ENCODE data around the gene GOSR1. TPM values are rescaled to one million over a fixed set of nuclear protein-coding genes. Genes with fewer than 3 reads are reported as not detected.

GOSR1 gene
- total and polyA plus RNA-seq, 11 donors: 8.9 to 39.7 (median 29.8) TPM

GRCh38 chr17:30556374-30557332 lies 79.4 kb downstream of the GOSR1 start:
- H3K4me1 ChIP-seq: no peaks in the 10 kb centered on the region
- H3K4me3 ChIP-seq: no peak overlapping the region
- no peak for DNase-seq
- H3K36me3 ChIP-seq: no peaks in the 10 kb centered on the region
- 71 to 82% (median 80%) methylated on average over 18 to 26 of the region's 26 CpGs for WGBS, 4 donors
- intact Hi-C loops (cut with DNase I): loop anchor here in 1 of 10 donors (10.0 kb wide), 1 partner anchor 212 kb away; no protein-coding TSS in a partner anchor
- TF ChIP-seq POLR2A (IDR thresholded peaks at IDR 0.05): no peak
- TF ChIP-seq CTCF (IDR thresholded peaks at IDR 0.05): no peak
- H3K9me3 ChIP-seq: no peaks in the 10 kb centered on the region
- no peaks in the 10 kb centered on the region for H3K27me3 ChIP-seq
- ATAC-seq: no peak
- no peak overlapping the region for H3K27ac ChIP-seq

- H3K4me3 ChIP-seq: no peak overlapping the region
- TF ChIP-seq CTCF (IDR thresholded peaks at IDR 0.05): no peak
- TF ChIP-seq POLR2A (IDR thresholded peaks at IDR 0.05): no peak
- H3K4me1 ChIP-seq: no peaks in the 10 kb centered on the region
- WGBS, 4 donors: 60 to 67% (median 66%) methylated on average over 8 of the region's 8 CpGs
- no peaks in the 10 kb centered on the region for H3K9me3 ChIP-seq
- H3K27ac ChIP-seq: no peak overlapping the region
- H3K27me3 ChIP-seq: no peaks in the 10 kb centered on the region
- intact Hi-C loops (cut with DNase I): loop anchor here in 1 of 10 donors (10.0 kb wide), 1 partner anchor 213 kb away; no protein-coding TSS in a partner anchor
- DNase-seq (no peak), ATAC-seq (no peak)
- no peaks in the 10 kb centered on the region for H3K36me3 ChIP-seq
Observed at GRCh38 chr17:30557916-30558685, 80.9 kb downstream of the GOSR1 start.

GRCh38 chr17:30558686-30559545 lies 81.7 kb downstream of the GOSR1 start:
- no peak for TF ChIP-seq POLR2A (IDR thresholded peaks at IDR 0.05)
- no peak for TF ChIP-seq CTCF (IDR thresholded peaks at IDR 0.05)
- DNase-seq (peak in 1 of 5 donors; percentile 53), ATAC-seq (no peak)
- no peaks in the 10 kb centered on the region for H3K4me1 ChIP-seq
- no peaks in the 10 kb centered on the region for H3K27me3 ChIP-seq
- no peaks in the 10 kb centered on the region for H3K36me3 ChIP-seq
- H3K4me3 ChIP-seq: no peak overlapping the region
- no peak overlapping the region for H3K27ac ChIP-seq
- intact Hi-C loops (cut with DNase I): loop anchor here in 1 of 10 donors (10.0 kb wide), 1 partner anchor 214 kb away; no protein-coding TSS in a partner anchor
- H3K9me3 ChIP-seq: no peaks in the 10 kb centered on the region
- 72 to 82% (median 77%) methylated on average over 18 to 22 of the region's 22 CpGs for WGBS, 4 donors
